ENCODE results near the gene CMAS. TPM values are rescaled to one million over a fixed set of nuclear protein-coding genes. Genes with fewer than 3 reads are reported as not detected.
A peak's percentile ranks its signal among the peaks of the same experiment; 100 is the strongest.

CMAS gene
- total and polyA plus RNA-seq, 2 of the 8 experiments (the other 6 are each of a cell fraction or from before 2014, with no cell fraction given) = 13.2 to 59.8 TPM

DNA sequence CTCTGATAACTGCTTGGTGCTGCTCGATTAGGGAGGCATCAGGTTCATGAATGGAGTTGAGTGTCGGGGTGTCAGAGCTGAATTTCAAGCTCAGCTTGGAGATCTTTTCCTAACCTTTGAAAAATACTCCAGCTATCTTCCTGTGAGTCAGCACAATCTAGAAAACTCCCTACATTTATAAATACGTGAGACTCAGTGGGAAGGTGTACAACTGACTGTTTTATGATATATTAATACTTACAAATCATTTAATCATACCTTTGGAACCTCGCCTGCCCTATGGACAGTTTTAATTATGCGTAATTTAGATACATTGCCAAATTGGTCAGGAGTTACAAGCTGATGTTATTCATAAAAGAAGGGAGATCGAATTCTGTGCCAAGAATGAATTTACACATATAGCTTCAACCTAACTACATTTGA, 961 bp downstream of the CMAS start:
- peaks cover 0 to 39% of the 10 kb centered on the region in 2 experiments; a peak in 2 of 4 replicates for H3K79me2 ChIP-seq (ENCODE audit: control insufficient read depth in 1 of 2, insufficient read depth in 2 of 2, low read length in 2 of 2)

More for the DNA sequence above, 961 bp downstream of the CMAS start:
- no peaks in the 10 kb centered on the region for H3K23me2 ChIP-seq (ENCODE audit: low read depth, low read length)
- H2BK15ac ChIP-seq (ENCODE audit: low read length) = no peak overlapping the region
- no peak overlapping the region for H2AK5ac ChIP-seq (ENCODE audit: low read depth, low read length)
- peak overlapping the region; percentile 83; the same call in 1 of the 2 replicates for H3K27ac ChIP-seq (ENCODE audit: low read depth, low read length)
- no peaks in the 10 kb centered on the region for H4K20me1 ChIP-seq (replicated peaks in 1 of 2; ENCODE audit: control insufficient read depth in 1 of 2, insufficient read depth in 2 of 2, low read length in 2 of 2)
- 28% methylated on average over 6 of the region's 6 CpGs; no CpG with 5 or more reads in 1 of the 2 experiments for WGBS, 2 experiments (ENCODE audit: extremely low coverage in 1 of 2, insufficient coverage in 1 of 2, insufficient read length in 1 of 2, insufficient replicate concordance in 2 of 2, low coverage in 1 of 2, low lambda C conversion rate in 2 of 2, missing lambda C conversion rate in 1 of 2)
- no peak overlapping the region for H3K56ac ChIP-seq (replicated peaks; ENCODE audit: insufficient read length, low read depth, low read length)
- H3K79me1 ChIP-seq (ENCODE audit: low read depth, low read length) = 0 out of 2 replicates have a peak, but pooled peaks cover 2% of the 10 kb centered on the region
- FAIRE-seq (no peak), DNase-seq (ENCODE audit: low read depth in 1 of 2, low spot score in 2 of 2) (no peak)
- TF ChIP-seq EGR1 (IDR thresholded peaks at IDR 0.05; ENCODE audit: borderline replicate concordance, low read depth, low read length) (no peak), ZNF274 (IDR thresholded peaks at IDR 0.05; ENCODE audit: borderline replicate concordance, extremely low read depth, low read length) (no peak), SAP30 (IDR thresholded peaks at IDR 0.05; ENCODE audit: insufficient read depth, insufficient replicate concordance, low read length) (no peak), SIN3A (conservative IDR thresholded peaks at IDR 0.05 in 1 of 2, IDR thresholded peaks at IDR 0.05 in 1 of 2; ENCODE audit: low read depth in 1 of 2, low read length in 2 of 2) (no peak)
- TF ChIP-seq, protein P1, sequence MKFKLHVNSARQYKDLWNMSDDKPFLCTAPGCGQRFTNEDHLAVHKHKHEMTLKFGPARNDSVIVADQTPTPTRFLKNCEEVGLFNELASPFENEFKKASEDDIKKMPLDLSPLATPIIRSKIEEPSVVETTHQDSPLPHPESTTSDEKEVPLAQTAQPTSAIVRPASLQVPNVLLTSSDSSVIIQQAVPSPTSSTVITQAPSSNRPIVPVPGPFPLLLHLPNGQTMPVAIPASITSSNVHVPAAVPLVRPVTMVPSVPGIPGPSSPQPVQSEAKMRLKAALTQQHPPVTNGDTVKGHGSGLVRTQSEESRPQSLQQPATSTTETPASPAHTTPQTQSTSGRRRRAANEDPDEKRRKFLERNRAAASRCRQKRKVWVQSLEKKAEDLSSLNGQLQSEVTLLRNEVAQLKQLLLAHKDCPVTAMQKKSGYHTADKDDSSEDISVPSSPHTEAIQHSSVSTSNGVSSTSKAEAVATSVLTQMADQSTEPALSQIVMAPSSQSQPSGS (IDR thresholded peaks at IDR 0.05; ENCODE audit: low read length) = no peak
- peaks cover 0 to 14% (median 6%) of the 10 kb centered on the region in 4 experiments; a peak in 4 of 7 replicates for H3K4me1 ChIP-seq (replicated peaks in 1 of 4; ENCODE audit: control insufficient read depth in 3 of 4, insufficient read depth in 4 of 4, low read length in 3 of 4)
- peak overlapping the region; percentile 45; the same call in 1 of the 2 replicates for H4K8ac ChIP-seq (ENCODE audit: extremely low read depth, insufficient read depth, low read length)
- H4K91ac ChIP-seq (replicated peaks; ENCODE audit: insufficient read length, low read length) = peak overlapping the region; percentile 1
- no peak overlapping the region for H3K14ac ChIP-seq (ENCODE audit: insufficient read length)
- H3K4ac ChIP-seq (replicated peaks; ENCODE audit: insufficient read length, low read depth, low read length) = no peak overlapping the region
- H3K4me3 ChIP-seq (ENCODE audit: extremely low read depth in 1 of 4, insufficient read depth in 2 of 4, low read depth in 3 of 4, low read length in 4 of 4) = peak overlapping the region; percentile 74 to 90 (median 84)
- H3K27me3 ChIP-seq (replicated peaks in 1 of 4; ENCODE audit: control insufficient read depth in 3 of 4, extremely low read depth in 1 of 4, insufficient read depth in 3 of 4, low read length in 3 of 4) = no peaks in the 10 kb centered on the region
- H3K23ac ChIP-seq (ENCODE audit: insufficient read length) = no peak overlapping the region
- peak overlapping the region; percentile 73 for H2BK5ac ChIP-seq (ENCODE audit: low read depth, low read length)
- no peaks in the 10 kb centered on the region; a peak in 1 of 8 replicates for H3K36me3 ChIP-seq (ENCODE audit: control insufficient read depth in 2 of 4, insufficient read depth in 4 of 4, low read length in 3 of 4)
- H3K9ac ChIP-seq (replicated peaks in 1 of 4; ENCODE audit: extremely low read depth in 1 of 4, low read depth in 3 of 4, low read length in 3 of 4) = peak overlapping the region; percentile 52 to 77 (median 74)
- peak overlapping the region; percentile 62 for H3K18ac ChIP-seq (ENCODE audit: extremely low read depth, low read length)
- H2BK20ac ChIP-seq (ENCODE audit: low read length) = no peak overlapping the region
- POLR2A ChIA-PET (ENCODE audit: partially characterized antibody) = interaction anchor here (0.9 to 3.5 kb wide), 5 partner anchors 9 to 390 kb away, joined by 3 to 14 read pairs (median 3); partner anchors contain the start of gene LDHB
- H3K4me2 ChIP-seq (ENCODE audit: insufficient read depth in 1 of 2, low read depth in 2 of 2, low read length in 2 of 2) = peak overlapping the region; percentile 69 to 76
- peak overlapping the region; percentile 50 for H4K5ac ChIP-seq (ENCODE audit: insufficient read length, low read depth, low read length)
- H2BK120ac ChIP-seq (replicated peaks; ENCODE audit: low read depth, low read length) = no peak overlapping the region
- CTCF ChIA-PET (ENCODE audit: partially characterized antibody) = interaction anchor here (0.8 to 1.6 kb wide), 6 partner anchors 11 to 560 kb away, joined by 3 to 5 read pairs (median 3); no protein-coding TSS in a partner anchor
- no peak overlapping the region; the same call in 1 of the 2 replicates for H2AFZ ChIP-seq (ENCODE audit: low read length)
- H3K9me3 ChIP-seq (ENCODE audit: insufficient read depth in 2 of 2, low read depth in 1 of 2, low read length in 1 of 2) = no peaks in the 10 kb centered on the region
- H2BK12ac ChIP-seq (ENCODE audit: low read depth, low read length) = no peak overlapping the region
